Stimulated activated CD4-positive, alpha-beta T cell treated with anti-CD3 and anti-CD28 coated beads, Interleukin-12 subunit alpha, Interleukin-12 subunit beta, amount 100 ng/mL, for 24 hours (primary cell): Measurements from ENCODE around the gene EIF5AL1.
"Not testable (repeated sequence)": the region's sequence is repeated elsewhere in the genome, so short reads cannot be mapped to it uniquely, and the experiment has no call there.

Source experiments
- DNase-seq, 2 experiments: peaks; one replicate each; pipeline ENCODE4 v3.0.0-alpha.2; 2020; ENCODE audit warnings: low read depth in 2 of 2

Gene EIF5AL1

GRCh38 chr10:79487296-79488194 is 24.8 kb upstream of the EIF5AL1 start:
- DNase-seq: peak in 1 of 2 experiments; percentile 7

- no peak for DNase-seq
Measured at GRCh38 chr10:79488336-79488735, 24.0 kb upstream of the EIF5AL1 start.

- DNase-seq: no peak
Measured at GRCh38 chr10:79488870-79489269, 23.5 kb upstream of the EIF5AL1 start.

GRCh38 chr10:79490400-79491142 is 21.8 kb upstream of the EIF5AL1 start:
- DNase-seq: no peak

GRCh38 chr10:79491143-79491835 is 21.0 kb upstream of the EIF5AL1 start:
- DNase-seq: no peak

GRCh38 chr10:79492256-79492655 is 20.1 kb upstream of the EIF5AL1 start:
- DNase-seq: no peak

GRCh38 chr10:79492839-79493238 is 19.5 kb upstream of the EIF5AL1 start:
- DNase-seq: no peak

GRCh38 chr10:79493806-79494205 is 18.5 kb upstream of the EIF5AL1 start:
- DNase-seq: no peak

GRCh38 chr10:79494871-79495705 is 17.2 kb upstream of the EIF5AL1 start:
- no peak for DNase-seq

- DNase-seq: no peak
Measured at GRCh38 chr10:79495791-79496190, 16.5 kb upstream of the EIF5AL1 start.

GRCh38 chr10:79496896-79497295 is 15.4 kb upstream of the EIF5AL1 start:
- DNase-seq: no peak

GRCh38 chr10:79498291-79498829 is 14.0 kb upstream of the EIF5AL1 start:
- DNase-seq: no peak

GRCh38 chr10:79502561-79503309 is 9.6 kb upstream of the EIF5AL1 start:
- no peak for DNase-seq

GRCh38 chr10:79503787-79504186 is 8.5 kb upstream of the EIF5AL1 start:
- not testable (repeated sequence) for DNase-seq

- not testable (repeated sequence) for DNase-seq
Measured at GRCh38 chr10:79504483-79504882, 7.8 kb upstream of the EIF5AL1 start.

GRCh38 chr10:79505328-79505727 is 7.0 kb upstream of the EIF5AL1 start:
- not testable (repeated sequence) for DNase-seq

GRCh38 chr10:79505829-79506228 is 6.5 kb upstream of the EIF5AL1 start:
- no peak for DNase-seq

- DNase-seq: no peak
Measured at GRCh38 chr10:79507440-79508167, 4.7 kb upstream of the EIF5AL1 start.

- not testable (repeated sequence) for DNase-seq
Measured at GRCh38 chr10:79508245-79508644, 4.1 kb upstream of the EIF5AL1 start.
